GM12878 (cell line): ENCODE results near the gene ASB14. TPM values are rescaled to one million over a fixed set of nuclear protein-coding genes. Genes with fewer than 3 reads are reported as not detected.

Experiments
- ATAC-seq: fragments of 200-7000 bp; cut with Tn5 transposase; 3 replicates; pipeline ENCODE4 v1.9.1; 2020; ENCODE audit warnings: mild to moderate bottlenecking, moderate library complexity
- BruUV-seq: library from RNA; stranded (reverse); fragments of 400-500 nt; replicated peaks from 2 replicates; lab custom pipeline; 2021; lab: Mats Ljungman, UMichigan
- CTCF ChIA-PET: fragments of 300-600 bp; sonication (Branson Sonifier 250); formaldehyde crosslinking; extraction: SDS; loops from one replicate; lab custom pipeline; 2021; ENCODE audit warnings: inconsistent platforms; lab: Yijun Ruan, JAX
- POLR2A ChIA-PET: fragments of 350-600 bp; formaldehyde crosslinking; extraction: SDS; loops from one replicate; lab custom pipeline; 2021; ENCODE audit warnings: inconsistent platforms; lab: Charles Lee
- RAD21 ChIA-PET: fragments of 300-600 bp; sonication (Branson Sonifier 250); formaldehyde crosslinking; loops from one replicate; lab custom pipeline; 2023; ENCODE audit warnings: antibody characterized with exemption; ENCODE audit not compliant: unreplicated experiment; lab: Charles Lee
- SMC1A ChIA-PET: fragments of 300-600 bp; sonication (Branson Sonifier 250); formaldehyde crosslinking; loops from one replicate; lab custom pipeline; 2023; ENCODE audit not compliant: unreplicated experiment, uncharacterized antibody; lab: Charles Lee
- DNase-seq: peaks from one replicate; pipeline ENCODE4 v3.0.0-alpha.2; 2011; ENCODE audit warnings: low read depth, low spot score
- FAIRE-seq: peaks from 3 replicates; lab custom pipeline; 2011; peaks lifted over from hg19 to GRCh38; lab: Jason Lieb, UNC
- H2AFZ ChIP-seq: 2 replicates; pipeline ENCODE4 v1.6.0; 2011; ENCODE audit warnings: low read depth, low read length, control low read depth; ENCODE audit not compliant: control insufficient read depth
- H3K27ac ChIP-seq: 2 replicates; pipeline ENCODE4 v1.5.1; 2011; ENCODE audit warnings: control low read depth; ENCODE audit not compliant: control insufficient read depth, insufficient read depth
- H3K27me3 ChIP-seq, 2 experiments: replicated peaks in 1 of 2; 2 replicates each; pipeline versions ENCODE4 v1.6.0 to v1.6.1; 2011; ENCODE audit warnings: low read length in 1 of 2; ENCODE audit not compliant: control insufficient read depth in 2 of 2, insufficient read depth in 2 of 2
- H3K36me3 ChIP-seq, 2 experiments: 2 replicates each; pipeline ENCODE4 v1.5.1; 2011; ENCODE audit warnings: low read length in 1 of 2; ENCODE audit not compliant: control insufficient read depth in 2 of 2, insufficient read depth in 2 of 2
- H3K4me1 ChIP-seq: 2 replicates; pipeline ENCODE4 v1.6.1; 2011; ENCODE audit warnings: mild to moderate bottlenecking, low read length, moderate library complexity, mixed read lengths; ENCODE audit not compliant: control insufficient read depth, insufficient read depth
- H3K4me2 ChIP-seq: 2 replicates; pipeline ENCODE4 v1.6.0; 2011; ENCODE audit warnings: control low read depth; ENCODE audit not compliant: control insufficient read depth, insufficient read depth
- H3K4me3 ChIP-seq: fragments of 200-600 bp; sonication (generic); 2 replicates; pipeline ENCODE4 v1.5.1; 2016
- H3K79me2 ChIP-seq: 2 replicates; pipeline ENCODE4 v1.6.0; 2011; ENCODE audit warnings: low read length; ENCODE audit not compliant: control insufficient read depth, insufficient read depth
- H3K9ac ChIP-seq: 2 replicates; pipeline ENCODE4 v1.8.0; 2011; ENCODE audit warnings: low read length, control low read depth, mixed read lengths; ENCODE audit not compliant: control insufficient read depth, insufficient read depth
- H3K9me3 ChIP-seq: replicated peaks from 3 replicates; pipeline ENCODE4 v1.5.1; 2011; ENCODE audit warnings: mild to moderate bottlenecking, low read length; ENCODE audit not compliant: control insufficient read depth, insufficient read depth
- H4K20me1 ChIP-seq: 2 replicates; pipeline ENCODE4 v1.6.0; 2011; ENCODE audit not compliant: control insufficient read depth, insufficient read depth
- CREM ChIP-seq: IDR thresholded peaks from 2 replicates; pipeline ENCODE4 v1.6.1; 2014; ENCODE audit warnings: antibody characterized with exemption, low read depth
- EP300 ChIP-seq, 2 experiments: fragments of 150-350 bp in 1 of 2; IDR thresholded peaks; 2 replicates each; pipeline ENCODE4 v1.6.1; 2011 to 2012; ENCODE audit warnings: low read depth in 2 of 2, low read length in 2 of 2, borderline replicate concordance in 1 of 2, improper control_type of control experiment in 1 of 2, inconsistent platforms in 1 of 2; ENCODE audit not compliant: control insufficient read depth in 1 of 2
- ESRRA ChIP-seq: IDR thresholded peaks from 2 replicates; pipeline ENCODE4 v1.6.1; 2012; ENCODE audit warnings: mild to moderate bottlenecking, low read length, improper control_type of control experiment
- ETV6 ChIP-seq, 2 experiments: fragments of 450-650 bp in 1 of 2; IDR thresholded peaks in 1 of 2; conservative IDR thresholded peaks in 1 of 2; 2 replicates each; pipeline ENCODE4 v1.6.1; 2014; ENCODE audit warnings: antibody characterized with exemption in 1 of 2, borderline replicate concordance in 1 of 2, low read depth in 1 of 2, mild to moderate bottlenecking in 1 of 2, moderate library complexity in 1 of 2
- FOS ChIP-seq: IDR thresholded peaks from 3 replicates; pipeline ENCODE4 v1.6.1; 2011; ENCODE audit warnings: borderline replicate concordance; ENCODE audit not compliant: insufficient read length; ENCODE audit errors: extremely low read depth
- HDGF ChIP-seq: fragments of 450-650 bp; IDR thresholded peaks from 2 replicates; pipeline ENCODE4 v1.6.1; 2016; ENCODE audit warnings: antibody characterized with exemption
- MXI1 ChIP-seq: fragments of 150-350 bp; IDR thresholded peaks from 2 replicates; pipeline ENCODE4 v1.6.1; 2011; ENCODE audit warnings: low read depth, mild to moderate bottlenecking, inconsistent platforms, low read length, improper control_type of control experiment
- NR2C2 ChIP-seq: IDR thresholded peaks from 2 replicates; pipeline ENCODE4 v1.6.1; 2011; ENCODE audit warnings: borderline replicate concordance, low read depth; ENCODE audit not compliant: control insufficient read depth, insufficient read length
- PAX8 ChIP-seq: fragments of 450-650 bp; IDR thresholded peaks from 2 replicates; pipeline ENCODE4 v1.6.1; 2017; ENCODE audit warnings: mild to moderate bottlenecking, moderate library complexity
- POLR2AphosphoS2 ChIP-seq: IDR thresholded peaks from 2 replicates; pipeline ENCODE4 v1.6.1; 2011; ENCODE audit warnings: low read depth, mild to moderate bottlenecking, low read length, improper control_type of control experiment, moderate library complexity
- REST ChIP-seq: IDR thresholded peaks from 2 replicates; pipeline ENCODE4 v1.6.1; 2012; ENCODE audit warnings: mild to moderate bottlenecking, low read depth, low read length
- SP1 ChIP-seq: IDR thresholded peaks from one replicate; pipeline ENCODE4 v1.6.1; 2011; ENCODE audit warnings: low read depth, low read length
- SRF ChIP-seq, 2 experiments: IDR thresholded peaks; 2 replicates each; pipeline ENCODE4 v1.6.1; 2011; ENCODE audit warnings: low read depth in 2 of 2, low read length in 2 of 2, mild to moderate bottlenecking in 1 of 2, moderate library complexity in 1 of 2
- TARDBP ChIP-seq: IDR thresholded peaks from 2 replicates; pipeline ENCODE4 v1.6.1; 2016; ENCODE audit warnings: borderline replicate concordance
- ZNF207 ChIP-seq: fragments of 450-650 bp; IDR thresholded peaks from 2 replicates; pipeline ENCODE4 v1.6.1; 2014; ENCODE audit warnings: antibody characterized with exemption, mild to moderate bottlenecking, borderline replicate concordance
- WGBS: methylation state at CpG from one replicate; pipeline ENCODE4 v1.1.6; 2016; ENCODE audit warnings: low lambda C conversion rate; ENCODE audit not compliant: insufficient replicate concordance, insufficient coverage; ENCODE audit errors: missing lambda C conversion rate; 5-methylcytosine and 5-hydroxymethylcytosine counted together
- in situ Hi-C: fragments of 300-500 bp; cut with MboI; formaldehyde crosslinking; loops from 9 replicates; pipeline ENCODE4 v1.14.3; 2018; ENCODE audit warnings: mixed read lengths
- intact Hi-C: fragments of 100-400 bp; cut with micrococcal nuclease; formaldehyde crosslinking; loops from one replicate; pipeline ENCODE4 v1.14.2; 2022; ENCODE audit not compliant: unreplicated experiment
- polyA plus RNA-seq, 11 experiments: library from polyadenylated mRNA; depleted of rRNA in 4 of 11; unstranded in 6 of 11; stranded (reverse) in 5 of 11; fragments of >200 nt; fragmentation: Nextera tagmentation in 4 of 11; fragmentation: Illumina TruSeq in 1 of 11; extraction: Ambion mirVana in 4 of 11; extraction: Trizol in 1 of 11; gene quantifications; 1 replicate in 1 of 11; 2 replicates in 10 of 11; pipeline versions ENCODE4 v1.2.1 to v1.2.3, GENCODE V29; 2011 to 2016; ENCODE audit warnings: inconsistent platforms in 2 of 11, missing spikeins in 2 of 11, low read depth in 1 of 11
- total RNA-seq, 4 experiments: library from RNA; depleted of rRNA in 3 of 4; stranded (reverse); fragments of >200 nt in 3 of 4; fragmentation: Illumina TruSeq in 1 of 4; extraction: Trizol in 1 of 4; gene quantifications; 2 replicates each; pipeline versions ENCODE4 v1.2.1 to v1.2.3, GENCODE V29; 2013 to 2021
- TF ChIP-seq, protein P1 (sequence below): fragments of 150-350 bp; IDR thresholded peaks from 2 replicates; pipeline ENCODE4 v1.6.1; 2016; ENCODE audit warnings: low read depth, low read length

The ASB14 gene
- total and polyA plus RNA-seq, 10 of the 15 experiments (the other 5 are each of a cell fraction or from before 2014, with no cell fraction given): 0.18 to 0.63 (median 0.21) TPM; not detected in 6

DNA sequence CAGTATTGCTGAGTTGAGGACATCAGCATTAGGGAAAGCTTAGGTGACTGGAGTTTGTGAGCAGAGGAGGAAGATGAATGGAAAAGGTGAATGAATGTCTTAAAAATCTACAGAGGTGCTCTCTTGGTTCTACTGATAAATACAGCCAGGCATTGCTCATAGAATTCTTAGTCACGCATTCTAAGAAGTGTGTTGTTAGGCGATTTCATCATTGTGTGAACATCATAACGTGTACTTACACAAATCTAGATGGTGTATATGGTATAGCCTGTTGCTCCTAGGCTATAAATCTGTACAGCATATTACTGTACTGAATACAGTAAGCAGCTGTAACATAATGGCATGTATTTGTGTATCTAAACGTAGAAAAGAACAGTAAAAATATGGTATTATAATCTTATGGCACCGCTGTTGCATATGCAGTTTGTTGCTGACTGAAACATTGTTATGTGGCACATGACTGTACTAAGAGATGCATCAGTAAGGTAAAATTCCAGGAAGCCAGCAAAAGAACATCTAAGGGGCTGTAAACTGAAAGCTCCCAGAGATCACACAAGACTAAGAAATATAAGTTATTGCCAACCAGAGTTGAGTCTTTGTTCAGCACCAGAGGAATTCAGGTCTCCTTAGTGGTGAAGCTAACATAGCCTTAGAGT lies 42.9 kb upstream of the ASB14 start:
- no peak overlapping the region for H3K9ac ChIP-seq
- RAD21 ChIA-PET: no interaction called here
- H3K27me3 ChIP-seq: 0 out of 4 replicates have a peak, but pooled peaks cover 0 to 4% of the 10 kb centered on the region in 2 experiments
- H3K4me2 ChIP-seq: no peak overlapping the region
- intact Hi-C loops (no loop called here), in situ Hi-C loops (no loop called here)
- ATAC-seq (no peak), DNase-seq (no peak), FAIRE-seq (no peak)
- no peaks in the 10 kb centered on the region for H4K20me1 ChIP-seq
- no peak overlapping the region for H3K4me3 ChIP-seq
- H3K4me1 ChIP-seq: no peaks in the 10 kb centered on the region
- no peaks in the 10 kb centered on the region for H3K36me3 ChIP-seq
- H3K27ac ChIP-seq: no peak overlapping the region
- SMC1A ChIA-PET: no interaction called here
- 36% methylated on average over 5 of the region's 5 CpGs for WGBS
- CTCF ChIA-PET: interaction anchor here (0.5 to 0.6 kb wide), 2 partner anchors 80 to 591 kb away, joined by 3 to 6 read pairs; no protein-coding TSS in a partner anchor
- POLR2A ChIA-PET: interaction anchor here (0.5 kb wide), 1 partner anchor 193 kb away, joined by 3 read pairs; no protein-coding TSS in a partner anchor
- no peaks in the 10 kb centered on the region for H3K79me2 ChIP-seq
- no peaks in the 10 kb centered on the region for H3K9me3 ChIP-seq
- no peak overlapping the region for H2AFZ ChIP-seq
- BruUV-seq: no TSS peak
- TF ChIP-seq CREM (no peak), SP1 (no peak), ESRRA (no peak), FOS (no peak), SRF (IDR thresholded peaks at IDR 0.05; ENCODE audit: low read depth in 2 of 2, low read length in 2 of 2) (no peak), PAX8 (no peak), MXI1 (no peak), NR2C2 (no peak), ETV6 (conservative IDR thresholded peaks at IDR 0.05 in 1 of 2, IDR thresholded peaks at IDR 0.05 in 1 of 2; ENCODE audit: borderline replicate concordance in 1 of 2, low read depth in 1 of 2) (no peak), POLR2AphosphoS2 (no peak), ZNF207 (no peak), REST (no peak), EP300 (IDR thresholded peaks at IDR 0.05; ENCODE audit: borderline replicate concordance in 1 of 2, control insufficient read depth in 1 of 2, low read depth in 2 of 2, low read length in 2 of 2) (no peak), HDGF (no peak), TARDBP (no peak)
- TF ChIP-seq, protein P1, sequence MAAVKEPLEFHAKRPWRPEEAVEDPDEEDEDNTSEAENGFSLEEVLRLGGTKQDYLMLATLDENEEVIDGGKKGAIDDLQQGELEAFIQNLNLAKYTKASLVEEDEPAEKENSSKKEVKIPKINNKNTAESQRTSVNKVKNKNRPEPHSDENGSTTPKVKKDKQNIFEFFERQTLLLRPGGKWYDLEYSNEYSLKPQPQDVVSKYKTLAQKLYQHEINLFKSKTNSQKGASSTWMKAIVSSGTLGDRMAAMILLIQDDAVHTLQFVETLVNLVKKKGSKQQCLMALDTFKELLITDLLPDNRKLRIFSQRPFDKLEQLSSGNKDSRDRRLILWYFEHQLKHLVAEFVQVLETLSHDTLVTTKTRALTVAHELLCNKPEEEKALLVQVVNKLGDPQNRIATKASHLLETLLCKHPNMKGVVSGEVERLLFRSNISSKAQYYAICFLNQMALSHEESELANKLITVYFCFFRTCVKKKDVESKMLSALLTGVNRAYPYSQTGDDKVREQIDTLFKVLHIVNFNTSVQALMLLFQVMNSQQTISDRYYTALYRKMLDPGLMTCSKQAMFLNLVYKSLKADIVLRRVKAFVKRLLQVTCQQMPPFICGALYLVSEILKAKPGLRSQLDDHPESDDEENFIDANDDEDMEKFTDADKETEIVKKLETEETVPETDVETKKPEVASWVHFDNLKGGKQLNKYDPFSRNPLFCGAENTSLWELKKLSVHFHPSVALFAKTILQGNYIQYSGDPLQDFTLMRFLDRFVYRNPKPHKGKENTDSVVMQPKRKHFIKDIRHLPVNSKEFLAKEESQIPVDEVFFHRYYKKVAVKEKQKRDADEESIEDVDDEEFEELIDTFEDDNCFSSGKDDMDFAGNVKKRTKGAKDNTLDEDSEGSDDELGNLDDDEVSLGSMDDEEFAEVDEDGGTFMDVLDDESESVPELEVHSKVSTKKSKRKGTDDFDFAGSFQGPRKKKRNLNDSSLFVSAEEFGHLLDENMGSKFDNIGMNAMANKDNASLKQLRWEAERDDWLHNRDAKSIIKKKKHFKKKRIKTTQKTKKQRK: no peak
